Ishikawa (cell line): ENCODE data around the gene WSCD1.

Source experiments
- CEBPB ChIP-seq: IDR thresholded peaks from 2 replicates; pipeline ENCODE4 v1.6.1; 2012
- RAD21 ChIP-seq: IDR thresholded peaks from 2 replicates; pipeline ENCODE4 v1.6.1; 2012; ENCODE audit warnings: low read depth
- YY1 ChIP-seq: IDR thresholded peaks from 2 replicates; pipeline ENCODE4 v1.6.1; 2012; ENCODE audit warnings: low read depth
- TF ChIP-seq, protein P1 (sequence below): IDR thresholded peaks from 2 replicates; pipeline ENCODE4 v1.6.1; 2012

DNA sequence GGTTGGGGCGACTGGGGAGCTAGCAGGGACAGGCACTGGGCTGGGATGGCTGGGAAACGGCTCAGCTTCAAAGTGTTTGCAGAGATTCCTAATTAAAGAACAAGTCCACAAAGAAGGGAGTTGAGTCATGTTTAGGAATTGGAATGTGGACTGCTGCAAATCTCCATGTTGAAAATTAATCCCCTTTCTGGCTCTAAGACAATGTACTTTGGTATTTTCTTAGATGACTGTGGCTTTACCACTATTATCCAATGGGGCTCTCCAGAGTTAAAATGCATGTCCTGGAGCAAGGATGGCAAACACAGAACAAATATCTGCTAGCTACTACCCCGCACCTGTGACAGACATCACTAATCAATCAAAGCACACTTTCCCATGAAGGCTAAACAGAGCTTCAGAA is 22.2 kb upstream of the WSCD1 start:
- TF ChIP-seq CEBPB, result no peak
- TF ChIP-seq, protein P1, sequence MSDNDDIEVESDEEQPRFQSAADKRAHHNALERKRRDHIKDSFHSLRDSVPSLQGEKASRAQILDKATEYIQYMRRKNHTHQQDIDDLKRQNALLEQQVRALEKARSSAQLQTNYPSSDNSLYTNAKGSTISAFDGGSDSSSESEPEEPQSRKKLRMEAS, result no peak
- TF ChIP-seq YY1, result no peak
- TF ChIP-seq RAD21, result no peak
